HCT116 (cell line): Measurements from ENCODE around the gene METTL2B. TPM values are rescaled to one million over a fixed set of nuclear protein-coding genes. Genes with fewer than 3 reads are reported as not detected.

Experiments used
- ATAC-seq: fragments of 200-7000 bp; cut with Tn5 transposase; 2 replicates; pipeline ENCODE4 v1.9.1; 2020; ENCODE audit warnings: mild to moderate bottlenecking, moderate library complexity
- BruUV-seq: library from RNA; stranded (reverse); fragments of 400-500 nt; replicated peaks from 2 replicates; lab custom pipeline; 2021; lab: Mats Ljungman, UMichigan
- CTCF ChIA-PET: fragments of 300-600 bp; sonication (Branson Sonifier 250); formaldehyde crosslinking; loops from one replicate; lab custom pipeline; 2021; ENCODE audit warnings: antibody characterized with exemption; lab: Charles Lee
- POLR2A ChIA-PET: fragments of 300-600, 350-600 bp; sonication (Branson Sonifier 250); formaldehyde crosslinking; loops from one replicate; lab custom pipeline; 2021; ENCODE audit warnings: antibody characterized with exemption; lab: Charles Lee
- RAD21 ChIA-PET, 2 experiments: fragments of 300-600 bp; sonication (Branson Sonifier 250); formaldehyde crosslinking; loops; one replicate each; lab custom pipeline; 2023; ENCODE audit warnings: low total read pairs in 2 of 2; ENCODE audit not compliant: uncharacterized antibody in 2 of 2, unreplicated experiment in 2 of 2, low non-redundant PET in 1 of 2; lab: Charles Lee
- DNase-seq: peaks from one replicate; pipeline ENCODE4 v3.0.0-alpha.2; 2010; ENCODE audit warnings: low read depth, low spot score
- H2AFZ ChIP-seq: fragments of 200-600 bp; shearing (Covaris generic), sonication (generic); 2 replicates; pipeline ENCODE4 v1.6.1; 2017; ENCODE audit warnings: low read depth, mixed run types, mixed read lengths, antibody characterized with exemption, low read length; ENCODE audit not compliant: poor library complexity, severe bottlenecking
- H3K27ac ChIP-seq: 2 replicates; pipeline ENCODE4 v1.5.1; 2012; ENCODE audit warnings: low read depth, low read length
- H3K27me3 ChIP-seq: fragments of 200-600 bp; sonication (generic); 2 replicates; pipeline ENCODE4 v1.6.1; 2016; ENCODE audit warnings: mixed run types, low read length, mixed read lengths; ENCODE audit not compliant: insufficient read depth
- H3K36me3 ChIP-seq, 2 experiments: fragments of 200-500 bp in 1 of 2; fragments of 200-600 bp in 1 of 2; sonication (Bioruptor generic) in 1 of 2; sonication (generic) in 1 of 2; 2 replicates each; pipeline versions ENCODE4 v1.5.1 to v1.6.1; 2014 to 2016; ENCODE audit warnings: low read length in 2 of 2, inconsistent platforms in 1 of 2, mixed read lengths in 1 of 2, mixed run types in 1 of 2; ENCODE audit not compliant: insufficient read depth in 2 of 2, control insufficient read depth in 1 of 2
- H3K4me1 ChIP-seq, 2 experiments: fragments of 200-600 bp in 1 of 2; sonication (generic) in 1 of 2; 2 replicates each; pipeline versions ENCODE4 v1.5.1 to v1.6.1; 2012 to 2017; ENCODE audit warnings: low read length in 2 of 2, inconsistent platforms in 1 of 2, mild to moderate bottlenecking in 1 of 2, mixed read lengths in 1 of 2, mixed run types in 1 of 2, moderate library complexity in 1 of 2; ENCODE audit not compliant: insufficient read depth in 2 of 2, control insufficient read depth in 1 of 2
- H3K4me2 ChIP-seq: fragments of 200-600 bp; sonication (generic); 2 replicates; pipeline ENCODE4 v1.6.1; 2017; ENCODE audit warnings: mixed run types, low read length, mixed read lengths
- H3K4me3 ChIP-seq, 2 experiments: fragments of 200-600 bp in 1 of 2; sonication (generic) in 1 of 2; replicated peaks in 1 of 2; 2 replicates each; pipeline ENCODE4 v1.5.1; 2011 to 2016; ENCODE audit warnings: low read length in 2 of 2, control low read depth in 1 of 2, low read depth in 1 of 2, mild to moderate bottlenecking in 1 of 2, mixed read lengths in 1 of 2, mixed run types in 1 of 2
- H3K79me2 ChIP-seq: fragments of 200-600 bp; sonication (generic); 2 replicates; pipeline ENCODE4 v1.6.1; 2017; ENCODE audit warnings: mild to moderate bottlenecking, mixed run types, low read length, moderate library complexity, mixed read lengths; ENCODE audit not compliant: insufficient read depth
- H3K9ac ChIP-seq: fragments of 200-600 bp; sonication (generic); 2 replicates; pipeline ENCODE4 v1.6.1; 2016; ENCODE audit warnings: low read length, mixed read lengths
- H3K9me2 ChIP-seq: fragments of 200-600 bp; sonication (generic), shearing (Covaris generic); 2 replicates; pipeline ENCODE4 v1.6.1; 2017; ENCODE audit warnings: mixed run types, mild to moderate bottlenecking, moderate library complexity; ENCODE audit not compliant: insufficient read depth
- H3K9me3 ChIP-seq, 2 experiments: fragments of 200-500 bp in 1 of 2; fragments of 200-600 bp in 1 of 2; sonication (Bioruptor generic) in 1 of 2; sonication (generic) in 1 of 2; 2 replicates each; pipeline ENCODE4 v1.6.1; 2014 to 2017; ENCODE audit warnings: low read length in 2 of 2, mixed read lengths in 2 of 2, inconsistent platforms in 1 of 2, low read depth in 1 of 2, mild to moderate bottlenecking in 1 of 2, mixed run types in 1 of 2, moderate library complexity in 1 of 2; ENCODE audit not compliant: control insufficient read depth in 1 of 2, insufficient read depth in 1 of 2
- H4K20me1 ChIP-seq: fragments of 200-600 bp; sonication (generic), shearing (Covaris generic); 2 replicates; pipeline ENCODE4 v1.6.1; 2017; ENCODE audit warnings: mixed run types, mild to moderate bottlenecking, moderate library complexity; ENCODE audit not compliant: insufficient read depth
- CBX3 ChIP-seq: IDR thresholded peaks from 2 replicates; pipeline ENCODE4 v1.6.1; 2012; ENCODE audit warnings: low read depth
- CTCF ChIP-seq, 3 experiments: fragments of 200-600 bp in 1 of 3; sonication (generic) in 1 of 3; IDR thresholded peaks in 2 of 3; conservative IDR thresholded peaks in 1 of 3; 2 replicates each; pipeline ENCODE4 v1.5.1; 2012 to 2017; ENCODE audit warnings: low read depth in 2 of 3, low read length in 2 of 3, antibody characterized with exemption in 1 of 3, borderline replicate concordance in 1 of 3, control low read depth in 1 of 3, mild to moderate bottlenecking in 1 of 3, mixed read lengths in 1 of 3, mixed run types in 1 of 3, moderate library complexity in 1 of 3; ENCODE audit not compliant: insufficient read depth in 1 of 3
- EGR1 ChIP-seq: IDR thresholded peaks from 2 replicates; pipeline ENCODE4 v1.6.1; 2012; ENCODE audit warnings: low read depth
- ELF1 ChIP-seq: IDR thresholded peaks from 2 replicates; pipeline ENCODE4 v1.6.1; 2012; ENCODE audit warnings: low read depth, borderline replicate concordance
- EZH2 ChIP-seq: fragments of 200-600 bp; sonication (generic); IDR thresholded peaks from 2 replicates; pipeline ENCODE4 v1.6.1; 2017; ENCODE audit warnings: antibody characterized with exemption, mixed run types
- EZH2phosphoT487 ChIP-seq: fragments of 200-600 bp; IDR thresholded peaks from 2 replicates; pipeline ENCODE4 v1.6.1; 2018; ENCODE audit warnings: antibody characterized with exemption, borderline replicate concordance
- MAX ChIP-seq: IDR thresholded peaks from 2 replicates; pipeline ENCODE4 v1.6.1; 2012
- POLR2A ChIP-seq: IDR thresholded peaks from 2 replicates; pipeline ENCODE4 v1.7.0; 2011; ENCODE audit warnings: borderline replicate concordance; ENCODE audit not compliant: insufficient read depth, insufficient read length; ENCODE audit errors: extremely low read depth
- POLR2AphosphoS5 ChIP-seq: IDR thresholded peaks from 2 replicates; pipeline ENCODE4 v1.6.1; 2011; ENCODE audit warnings: mild to moderate bottlenecking, low read depth, low read length, moderate library complexity
- RAD21 ChIP-seq: IDR thresholded peaks from 2 replicates; pipeline ENCODE4 v1.6.1; 2012; ENCODE audit warnings: low read depth, mild to moderate bottlenecking
- REST ChIP-seq: IDR thresholded peaks from 2 replicates; pipeline ENCODE4 v1.6.1; 2012; ENCODE audit warnings: low read depth
- SRF ChIP-seq: IDR thresholded peaks from 2 replicates; pipeline ENCODE4 v1.6.1; 2012; ENCODE audit warnings: low read depth
- YY1 ChIP-seq: IDR thresholded peaks from 2 replicates; pipeline ENCODE4 v1.6.1; 2011; ENCODE audit warnings: low read length, low read depth, moderate library complexity, mild to moderate bottlenecking; ENCODE audit not compliant: insufficient replicate concordance; ENCODE audit errors: extremely low read depth
- ZBTB33 ChIP-seq: IDR thresholded peaks from 2 replicates; pipeline ENCODE4 v1.6.1; 2011; ENCODE audit warnings: mild to moderate bottlenecking, low read length, moderate library complexity; ENCODE audit not compliant: insufficient replicate concordance; ENCODE audit errors: extremely low read depth
- ZNF274 ChIP-seq: fragments of 200-500 bp; sonication (Bioruptor generic); IDR thresholded peaks from 2 replicates; pipeline ENCODE4 v1.6.1; 2014; ENCODE audit warnings: mild to moderate bottlenecking, low read depth, low read length, inconsistent platforms
- intact Hi-C: fragments of 100-400 bp; cut with micrococcal nuclease; formaldehyde crosslinking; loops from 2 replicates; pipeline ENCODE4 v1.10.0; 2022
- total RNA-seq: library from RNA; stranded (reverse); gene quantifications from one replicate; pipeline ENCODE4 v1.2.1, GENCODE V29; 2021; ENCODE audit not compliant: unreplicated experiment

The METTL2B gene
- total RNA-seq, 1 experiment from 2014 or later, result 45.7 TPM

- no peaks in the 10 kb centered on the region for H3K4me1 ChIP-seq
- H3K79me2 ChIP-seq, result no peaks in the 10 kb centered on the region
- DNase-seq (no peak), ATAC-seq (no peak)
- ChIA-PET POLR2A (no interaction called here), RAD21 (no interaction called here), CTCF (no interaction called here)
- no peaks in the 10 kb centered on the region for H3K9me3 ChIP-seq
- no peaks in the 10 kb centered on the region for H3K9me2 ChIP-seq
- no peak overlapping the region for H3K4me3 ChIP-seq
- intact Hi-C loops, result no loop called here
- H3K27ac ChIP-seq, result no peak overlapping the region
- H4K20me1 ChIP-seq, result no peaks in the 10 kb centered on the region
- no peak for TF ChIP-seq EZH2
- no peak for TF ChIP-seq ZBTB33
- TF ChIP-seq CTCF (IDR thresholded peaks at IDR 0.05 in 2 of 3, conservative IDR thresholded peaks at IDR 0.05 in 1 of 3; ENCODE audit: borderline replicate concordance in 1 of 3, insufficient read depth in 1 of 3, low read depth in 2 of 3, low read length in 2 of 3), result no peak
- TF ChIP-seq YY1, result no peak
- no peak for TF ChIP-seq CBX3
- no peak for TF ChIP-seq POLR2AphosphoS5
- TF ChIP-seq MAX, result no peak
- TF ChIP-seq EGR1, result no peak
- TF ChIP-seq EZH2phosphoT487, result no peak
- no peak for TF ChIP-seq POLR2A
- no peak for TF ChIP-seq RAD21
- no peak for TF ChIP-seq REST
- TF ChIP-seq SRF, result no peak
- TF ChIP-seq ELF1, result no peak
- no peak for TF ChIP-seq ZNF274
- no peaks in the 10 kb centered on the region for H3K36me3 ChIP-seq
- H2AFZ ChIP-seq, result no peak overlapping the region
- H3K9ac ChIP-seq, result no peak overlapping the region
- H3K27me3 ChIP-seq, result no peaks in the 10 kb centered on the region
- no peak overlapping the region for H3K4me2 ChIP-seq
- no TSS peak for BruUV-seq
Measured at GRCh38 chr7:128446306-128446705, 30.2 kb upstream of the METTL2B start.
